GOT3 (cell line): ENCODE results near the gene TNIK.

Experiments
- DNase-seq: peaks from one replicate; lab custom pipeline; 2025; ENCODE audit warnings: mixed read lengths; lab: John Stamatoyannopoulos, UW

Gene TNIK

DNA sequence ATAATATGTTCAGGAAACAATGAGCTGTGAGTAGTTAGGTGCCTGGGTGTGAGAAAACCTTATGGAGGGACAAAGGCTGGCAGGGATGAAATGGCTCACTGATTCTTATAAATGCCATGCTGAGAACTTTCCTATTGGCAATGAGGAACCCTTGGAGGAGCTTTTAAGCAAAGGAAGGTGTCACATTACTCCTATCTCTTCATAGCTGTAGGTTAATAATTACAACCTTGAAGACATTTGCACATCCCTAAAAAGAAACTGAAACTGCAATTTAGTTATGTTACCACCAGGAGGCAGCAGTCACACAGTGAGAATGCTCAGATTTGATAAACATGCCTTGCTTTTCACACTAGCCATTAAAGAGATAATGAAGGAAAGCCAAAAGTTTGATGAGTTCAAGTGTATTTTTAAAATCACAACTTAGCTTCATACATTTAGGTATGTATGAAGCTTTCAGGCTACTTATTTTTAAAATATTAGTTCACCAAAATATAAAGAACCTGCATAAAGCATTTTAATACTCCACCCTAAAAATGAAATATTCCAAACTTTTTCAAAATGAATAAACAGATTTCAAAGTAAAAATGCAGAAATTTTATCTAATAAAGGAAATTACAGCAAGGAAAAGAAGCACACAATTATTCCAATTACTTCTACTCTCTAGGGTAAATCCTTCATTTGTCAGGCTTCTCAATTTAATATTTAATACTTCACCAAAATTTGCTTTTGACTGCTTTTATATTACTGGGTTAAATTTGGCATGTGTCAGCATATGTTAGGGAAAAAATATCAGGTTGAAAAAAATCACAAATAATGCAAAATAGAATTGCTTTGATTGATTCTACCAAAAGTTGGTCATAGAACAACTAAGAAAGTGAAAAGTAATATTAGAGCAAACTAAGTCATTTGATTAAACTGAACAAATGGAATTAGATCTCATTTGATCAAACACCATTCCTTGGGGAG is 296.8 kb downstream of the TNIK start:
- no peak for DNase-seq

- no peak for DNase-seq
These were observed 299.9 kb downstream of the TNIK start for GRCh38 chr3:171160325-171160724.

DNA sequence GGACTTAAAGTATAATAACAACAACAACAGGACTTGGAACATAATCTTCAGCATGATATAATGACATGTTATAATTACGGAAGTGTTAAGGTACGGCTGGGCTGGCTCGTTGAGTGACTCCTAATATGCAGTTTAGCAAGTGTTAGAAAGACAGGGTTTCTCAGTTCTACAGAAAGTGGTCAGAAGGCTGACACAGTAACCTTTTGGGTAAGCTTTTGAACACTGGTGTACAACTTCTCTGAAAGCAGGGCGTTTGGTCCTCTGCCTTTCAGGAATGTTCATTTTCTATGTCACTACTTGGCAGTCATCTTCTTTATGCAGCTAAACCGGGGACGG is 300.4 kb downstream of the TNIK start:
- no peak for DNase-seq

DNA sequence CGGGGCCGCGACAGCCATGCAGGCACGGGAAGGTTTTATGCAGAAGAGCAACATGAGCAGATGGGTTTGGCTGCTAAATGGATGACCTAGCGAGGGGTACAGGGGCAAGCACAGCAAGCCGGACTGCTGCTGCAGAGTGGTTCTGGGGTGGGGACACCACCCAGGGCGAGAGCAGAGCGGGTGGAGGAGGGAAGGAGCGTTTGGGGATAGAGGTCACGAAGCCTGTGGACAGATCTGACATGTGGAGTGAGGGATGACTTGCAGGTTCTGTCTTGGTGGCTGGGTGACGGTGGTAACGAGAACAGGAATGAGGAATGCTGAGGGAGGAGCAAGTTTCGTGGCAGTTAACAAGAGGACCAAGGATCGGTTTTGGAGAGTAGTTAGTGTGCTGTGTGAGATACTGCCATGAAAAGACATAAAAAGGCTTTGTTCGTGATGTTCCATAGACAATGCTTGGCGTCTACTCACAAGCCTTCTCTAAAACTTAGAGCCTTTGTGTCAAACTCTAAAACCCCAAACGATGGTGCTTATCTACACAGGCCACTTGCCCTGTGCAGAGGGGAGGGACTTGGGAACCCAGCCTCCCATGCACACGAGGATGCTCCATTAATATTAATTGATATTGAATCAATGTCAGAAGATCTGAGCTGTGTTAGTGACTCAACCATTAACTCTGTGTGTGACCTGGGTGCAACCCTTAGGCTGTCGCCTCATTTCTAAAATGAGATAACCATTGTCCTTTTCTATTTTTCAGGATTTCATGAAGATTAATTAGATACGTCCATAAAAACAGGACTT is 301.0 kb downstream of the TNIK start:
- no peak for DNase-seq

DNA sequence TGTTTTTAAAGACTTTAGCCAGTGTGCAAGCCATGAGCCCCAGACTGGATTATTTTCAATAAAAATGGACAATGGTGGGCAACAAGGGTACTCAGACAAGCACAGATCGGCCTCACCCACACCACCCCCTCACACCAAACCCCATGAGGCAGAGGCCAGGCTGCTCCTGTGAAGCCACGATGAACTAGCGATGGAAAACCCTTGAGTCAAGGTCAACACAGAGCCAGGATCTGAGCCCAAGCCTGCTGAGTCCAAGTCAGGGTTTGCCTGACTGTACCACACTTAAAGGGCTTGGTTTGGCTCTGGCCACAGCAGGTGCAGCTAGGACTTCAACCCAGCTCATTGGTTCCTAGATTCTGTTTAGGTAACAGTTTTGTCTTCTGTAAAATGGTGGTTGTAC is 302.2 kb downstream of the TNIK start:
- no peak for DNase-seq

- no peak for DNase-seq
These were observed 302.9 kb downstream of the TNIK start for GRCh38 chr3:171157286-171157685.

GRCh38 chr3:171156401-171157010 is 303.7 kb downstream of the TNIK start:
- DNase-seq: no peak

GRCh38 chr3:171155122-171155700 is 305.0 kb downstream of the TNIK start:
- DNase-seq: no peak

DNA sequence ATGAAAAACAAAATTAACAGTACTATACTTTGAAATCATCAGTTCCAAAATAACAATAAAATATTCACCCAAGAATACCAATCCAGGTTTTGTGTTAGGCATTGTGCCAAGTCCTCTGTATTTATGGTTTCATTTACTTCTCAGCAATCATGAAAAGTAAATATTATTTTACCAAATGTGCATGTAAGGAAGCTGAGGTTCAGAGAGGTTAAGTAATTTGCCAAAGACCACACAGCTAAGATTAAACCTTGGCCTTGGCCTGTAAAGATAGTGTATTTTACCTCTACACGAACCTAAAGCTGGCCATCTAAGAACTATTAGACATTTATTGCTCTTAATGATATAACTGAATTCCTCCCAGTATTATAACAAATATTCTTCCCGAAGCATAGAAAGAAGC is 309.3 kb downstream of the TNIK start:
- DNase-seq: no peak

DNA sequence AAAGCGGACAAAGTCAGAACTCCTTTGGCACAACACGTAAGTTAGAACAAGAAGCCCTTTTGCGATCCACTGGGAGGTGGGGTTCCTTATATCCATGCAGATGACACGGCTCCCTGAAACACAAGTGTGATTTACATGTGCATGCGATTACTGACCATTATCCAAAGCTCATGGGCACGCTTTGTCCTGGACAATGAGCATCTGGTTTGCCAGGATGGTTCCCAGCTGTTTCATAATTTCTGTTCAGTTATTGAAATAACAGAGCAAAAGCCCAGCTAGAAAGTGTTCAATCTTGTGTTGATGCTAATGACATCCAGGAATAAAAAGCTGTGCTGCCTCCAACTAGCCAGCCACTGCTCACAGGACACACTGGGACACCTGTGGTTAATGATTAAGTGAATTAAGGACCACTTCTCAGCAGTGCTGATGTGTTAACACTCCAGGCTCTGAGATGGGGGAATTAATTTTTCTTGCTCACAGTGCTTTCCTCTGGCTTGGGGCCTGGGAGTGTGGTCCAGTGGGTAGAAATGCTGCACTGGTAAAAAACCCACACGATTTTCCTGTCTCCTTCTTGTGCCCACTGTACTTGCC is 310.6 kb downstream of the TNIK start:
- no peak for DNase-seq

DNA sequence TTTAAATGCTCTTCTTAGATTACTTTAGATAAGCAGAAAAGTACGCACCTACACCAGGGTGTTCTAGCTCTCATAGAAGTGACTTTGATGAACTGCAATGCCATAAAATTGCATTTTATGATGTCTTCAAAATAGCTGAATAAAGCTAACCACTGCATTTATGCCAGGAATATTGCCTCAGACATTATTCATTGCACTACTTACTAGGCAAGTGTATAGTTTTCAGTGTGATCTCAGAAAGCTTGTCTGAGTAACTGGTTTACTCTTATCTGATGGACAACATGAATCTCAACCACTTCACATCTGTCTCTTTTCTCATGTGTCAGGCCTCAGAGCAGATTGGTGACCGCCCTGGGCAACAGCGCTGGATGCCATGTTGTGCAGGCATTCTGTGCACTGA is 314.4 kb downstream of the TNIK start:
- DNase-seq: no peak

- DNase-seq: no peak
These were observed 317.2 kb downstream of the TNIK start for GRCh38 chr3:171142985-171143384.

DNA sequence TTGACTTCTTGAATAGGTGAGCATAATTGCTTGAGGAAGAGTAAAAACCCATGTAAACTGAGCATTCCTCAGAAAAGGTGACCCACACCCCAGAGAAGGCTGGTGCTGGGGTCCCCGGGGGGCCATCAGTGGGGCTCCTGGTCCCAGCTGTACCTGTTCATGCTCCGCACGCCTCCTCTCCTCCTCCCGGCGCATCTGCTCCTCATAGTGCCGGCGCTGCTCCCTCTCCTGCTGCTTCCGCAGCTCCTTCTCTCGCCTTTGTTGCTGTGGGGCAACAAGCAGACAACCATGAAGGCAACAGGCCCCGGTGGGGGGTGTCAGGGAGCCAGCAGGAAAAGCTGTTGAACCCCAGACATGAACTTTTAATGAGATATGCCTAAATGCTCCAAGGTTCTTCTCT is 320.0 kb downstream of the TNIK start:
- no peak for DNase-seq

DNA sequence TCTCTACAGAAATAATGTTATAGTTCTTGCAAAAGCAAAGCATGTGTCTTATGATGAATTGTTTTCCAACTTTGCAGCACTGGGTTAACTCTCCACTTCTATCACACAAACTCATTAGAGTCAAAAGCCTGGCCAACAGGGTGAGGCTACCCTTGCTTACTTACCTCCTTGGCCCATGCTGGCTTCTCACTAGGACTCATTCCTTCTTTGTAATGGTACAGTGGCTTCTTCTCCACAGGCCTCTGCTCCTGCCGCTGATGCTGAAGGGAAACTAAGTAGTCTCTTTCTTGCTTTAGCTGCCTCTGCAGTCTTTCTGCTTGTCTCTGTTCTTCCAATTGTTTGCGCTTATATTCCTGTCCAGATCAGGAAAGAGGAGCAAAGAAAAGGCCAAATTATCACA is 322.2 kb downstream of the TNIK start:
- no peak for DNase-seq

GRCh38 chr3:171135549-171135948 is 324.7 kb downstream of the TNIK start:
- no peak for DNase-seq

DNA sequence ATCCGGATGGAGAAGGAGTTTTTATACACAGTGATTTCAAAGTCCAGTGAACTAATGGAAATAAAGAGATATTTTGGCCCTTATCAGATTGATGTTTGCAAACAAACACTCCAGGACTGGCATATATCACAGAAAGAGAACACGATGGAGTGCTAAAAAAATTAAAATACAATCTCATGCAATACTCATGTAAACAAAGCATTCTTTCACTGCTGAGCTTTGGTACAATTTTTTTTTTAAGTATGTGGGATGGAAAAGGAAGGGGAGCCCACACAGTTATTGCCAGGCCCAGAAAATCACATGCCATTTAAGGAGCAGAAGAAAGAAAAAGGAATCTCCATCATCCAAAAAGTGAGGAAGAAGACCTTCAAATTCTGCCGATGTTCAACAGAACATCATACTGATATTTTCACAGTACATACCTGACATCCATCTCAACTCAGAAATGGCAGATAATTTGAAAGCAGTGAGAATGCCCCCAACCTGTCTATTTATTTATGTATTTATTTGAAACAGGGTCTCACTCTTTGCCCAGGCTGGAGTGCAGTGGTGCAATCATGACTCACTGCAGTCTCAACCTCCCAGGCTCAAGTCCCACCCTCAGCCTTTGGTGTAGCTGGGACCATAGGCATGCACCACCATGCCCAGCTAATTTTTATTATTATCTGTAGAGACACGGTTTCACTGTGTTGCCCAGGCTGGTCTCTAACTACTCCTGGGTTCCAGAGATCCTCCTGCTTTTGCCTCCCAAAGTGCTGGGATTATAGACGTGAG is 326.2 kb downstream of the TNIK start:
- no peak for DNase-seq

DNA sequence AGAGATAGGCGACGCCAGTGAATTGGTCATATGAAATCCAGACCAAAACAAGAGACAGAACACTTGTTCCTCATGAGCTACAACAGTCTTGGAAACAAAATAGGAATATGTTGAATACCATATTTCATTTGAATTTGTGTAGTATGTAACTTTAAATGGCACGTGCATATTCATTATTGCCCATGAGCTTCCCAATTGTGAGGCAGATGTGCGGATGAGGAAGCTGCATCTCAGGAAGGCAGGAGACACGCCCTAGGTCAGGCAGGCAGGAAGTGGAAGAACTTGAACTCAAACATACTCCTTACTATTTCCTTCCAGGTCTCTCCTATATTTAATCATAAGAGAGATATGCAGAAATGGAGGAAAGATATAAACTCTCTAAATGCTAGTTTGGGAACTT is 326.9 kb downstream of the TNIK start:
- DNase-seq: no peak

GRCh38 chr3:171132873-171133272 is 327.3 kb downstream of the TNIK start:
- DNase-seq: peak; percentile 10

DNA sequence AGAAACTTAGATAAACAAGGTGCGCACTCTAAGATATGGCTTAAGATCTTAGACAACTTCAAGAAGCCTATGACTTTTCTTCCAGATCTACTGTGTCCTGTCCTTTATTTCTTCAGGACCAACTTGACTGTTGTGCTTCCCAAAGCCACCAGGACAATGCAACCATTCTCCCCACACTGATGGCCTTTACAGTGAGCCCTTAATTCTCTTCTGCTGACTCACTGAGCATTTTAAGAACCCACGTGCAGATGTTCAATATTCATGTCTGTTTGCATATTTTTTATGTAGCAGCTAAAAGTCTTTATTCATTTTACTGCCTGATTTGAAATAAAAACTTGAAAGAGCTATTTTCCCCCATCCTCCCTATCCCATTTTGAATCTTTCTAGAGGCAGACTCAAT is 330.4 kb downstream of the TNIK start:
- no peak for DNase-seq

DNA sequence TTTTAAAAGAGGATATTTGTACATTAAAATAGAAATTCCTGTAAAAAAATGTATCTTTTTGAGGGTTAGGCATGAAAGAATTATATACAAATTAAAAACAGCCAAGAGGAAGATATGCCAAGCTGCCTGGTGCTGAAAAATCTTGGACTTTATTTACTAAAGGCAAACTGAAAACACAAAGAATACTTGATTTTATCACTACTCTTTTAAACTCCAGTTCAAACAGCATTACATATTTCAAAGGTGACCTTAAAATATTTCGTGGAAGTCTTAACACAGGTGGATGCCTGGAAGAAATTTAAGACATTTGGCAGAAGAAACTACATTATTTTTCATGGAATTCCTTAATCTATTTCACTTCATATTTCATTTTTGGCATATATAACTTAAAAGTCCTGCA is 332.6 kb downstream of the TNIK start:
- DNase-seq: no peak

DNA sequence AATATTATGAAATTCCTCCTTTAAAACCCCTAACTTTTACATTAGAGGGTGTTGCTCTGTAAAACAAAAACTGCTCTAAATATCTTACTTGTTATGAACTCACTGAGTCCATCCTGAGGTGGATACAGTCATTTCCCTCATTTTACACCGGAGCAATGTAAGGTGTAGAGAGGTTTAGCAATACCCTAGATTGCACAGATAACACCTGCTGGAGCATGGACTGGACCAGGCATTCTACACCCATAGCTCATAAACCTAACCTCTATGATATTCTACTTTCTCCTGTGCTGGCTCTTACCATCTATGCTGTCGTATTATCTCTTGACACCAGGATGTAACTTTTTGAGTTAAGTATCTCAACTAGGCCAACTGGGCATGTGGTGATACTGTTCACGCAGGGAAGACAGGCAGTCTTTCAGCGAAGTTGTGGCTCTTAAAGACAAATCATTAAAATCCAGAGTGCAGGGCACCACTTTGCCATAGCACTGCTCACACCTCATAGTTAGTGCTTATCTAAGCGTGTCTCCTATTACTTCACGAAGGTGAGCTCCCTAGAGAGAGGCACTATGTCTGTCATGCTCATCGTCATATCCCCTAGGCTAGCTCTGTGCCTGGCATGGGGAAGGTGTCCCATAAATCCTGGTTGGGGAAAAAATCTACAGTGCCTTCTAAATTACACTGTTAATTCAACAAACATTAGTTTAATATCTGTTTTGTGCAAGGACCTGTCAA is 333.6 kb downstream of the TNIK start:
- DNase-seq: no peak
